GM18870 (cell line): ENCODE results near the gene FITM1.

Experiments
- ATAC-seq: cut with Tn5 transposase; IDR thresholded peaks from one replicate; pipeline ENCODE4 v1.9.1; 2021; ENCODE audit warnings: moderate library complexity; ENCODE audit not compliant: unreplicated experiment

Gene FITM1

GRCh38 chr14:24179961-24180796 lies 49.7 kb downstream of the FITM1 start:
- ATAC-seq = no peak

- ATAC-seq = no peak
Measured at GRCh38 chr14:24181371-24182077, 51.1 kb downstream of the FITM1 start.
